Measurements from ENCODE around the gene LCMT1. TPM values are rescaled to one million over a fixed set of nuclear protein-coding genes. Genes with fewer than 3 reads are reported as not detected.

Gene LCMT1
- total RNA-seq, 3 donors from 2014 or later (not counting 1 experiment from before 2014, with no cell fraction given): 28.8 to 49.5 (median 43.0) TPM

DNA sequence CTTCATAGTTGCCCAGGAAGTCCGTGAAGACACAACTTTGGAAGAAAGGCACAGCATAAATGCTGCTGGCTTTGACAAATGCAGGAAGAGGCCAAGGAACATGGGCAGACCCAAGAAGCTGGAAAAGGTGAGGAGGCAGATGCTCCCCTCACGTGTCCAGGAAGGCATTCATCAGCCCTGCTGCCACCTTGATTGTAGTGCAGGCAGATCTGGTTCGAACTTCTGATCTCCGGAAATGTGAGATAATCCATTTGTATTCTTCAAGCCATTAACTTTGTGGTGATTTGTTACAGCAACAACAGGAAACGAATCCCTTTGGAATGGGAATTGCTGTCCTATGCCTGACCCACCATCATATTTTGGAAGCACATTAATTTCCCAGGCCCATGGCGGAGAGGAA is 28.5 kb upstream of the LCMT1 start:
- ATAC-seq: no peak
- no peaks in the 10 kb centered on the region for H3K9me3 Mint-ChIP-seq
- 83% methylated on average over 6 of the region's 6 CpGs for WGBS (ENCODE audit: insufficient coverage)

DNA sequence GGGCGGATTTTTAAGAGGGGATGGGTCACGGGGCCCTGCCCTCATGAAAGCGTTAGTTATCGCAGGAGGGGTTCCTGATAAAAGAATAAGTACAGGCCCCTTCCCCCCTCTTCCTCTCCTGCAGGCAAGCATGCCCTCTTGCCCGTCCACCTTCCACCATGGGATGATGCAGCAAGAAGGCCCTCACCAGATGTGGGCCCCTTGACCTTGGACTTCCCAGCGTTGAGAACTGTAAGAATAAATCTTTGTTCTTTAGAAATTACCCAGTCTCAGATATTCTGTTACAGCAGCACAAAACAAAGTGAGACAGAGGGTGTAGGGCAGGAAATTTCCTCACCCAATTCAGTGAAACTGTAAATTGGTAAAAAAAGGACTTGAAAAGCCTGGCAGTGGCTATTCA is 27.8 kb upstream of the LCMT1 start:
- 95% methylated on average over 5 of the region's 6 CpGs for WGBS (ENCODE audit: insufficient coverage)

More for the DNA sequence above, 28.5 kb upstream of the LCMT1 start:
- Histone ChIP-seq H3K27ac (ENCODE audit: low read length) (no peak overlapping the region), H3K9me3 (ENCODE audit: control insufficient read depth, insufficient read depth, low read length) (no peaks in the 10 kb centered on the region), H3K4me3 (ENCODE audit: low read length) (no peak overlapping the region), H3K36me3 (ENCODE audit: control insufficient read depth, insufficient read depth, low read length) (peaks cover 2% of the 10 kb centered on the region), H3K4me1 (ENCODE audit: control insufficient read depth, insufficient read depth, low read length) (no peaks in the 10 kb centered on the region), H3K27me3 (ENCODE audit: control insufficient read depth, insufficient read depth, low read length) (no peaks in the 10 kb centered on the region)
- TF ChIP-seq, protein P1, sequence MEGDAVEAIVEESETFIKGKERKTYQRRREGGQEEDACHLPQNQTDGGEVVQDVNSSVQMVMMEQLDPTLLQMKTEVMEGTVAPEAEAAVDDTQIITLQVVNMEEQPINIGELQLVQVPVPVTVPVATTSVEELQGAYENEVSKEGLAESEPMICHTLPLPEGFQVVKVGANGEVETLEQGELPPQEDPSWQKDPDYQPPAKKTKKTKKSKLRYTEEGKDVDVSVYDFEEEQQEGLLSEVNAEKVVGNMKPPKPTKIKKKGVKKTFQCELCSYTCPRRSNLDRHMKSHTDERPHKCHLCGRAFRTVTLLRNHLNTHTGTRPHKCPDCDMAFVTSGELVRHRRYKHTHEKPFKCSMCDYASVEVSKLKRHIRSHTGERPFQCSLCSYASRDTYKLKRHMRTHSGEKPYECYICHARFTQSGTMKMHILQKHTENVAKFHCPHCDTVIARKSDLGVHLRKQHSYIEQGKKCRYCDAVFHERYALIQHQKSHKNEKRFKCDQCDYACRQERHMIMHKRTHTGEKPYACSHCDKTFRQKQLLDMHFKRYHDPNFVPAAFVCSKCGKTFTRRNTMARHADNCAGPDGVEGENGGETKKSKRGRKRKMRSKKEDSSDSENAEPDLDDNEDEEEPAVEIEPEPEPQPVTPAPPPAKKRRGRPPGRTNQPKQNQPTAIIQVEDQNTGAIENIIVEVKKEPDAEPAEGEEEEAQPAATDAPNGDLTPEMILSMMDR (IDR thresholded peaks at IDR 0.05): no peak
- intact Hi-C loops (cut with micrococcal nuclease): no loop called here
- H3K4me1 Mint-ChIP-seq: no peaks in the 10 kb centered on the region
- H3K36me3 Mint-ChIP-seq: no peaks in the 10 kb centered on the region
- H3K27ac Mint-ChIP-seq: no peak overlapping the region
- no peaks in the 10 kb centered on the region for H3K27me3 Mint-ChIP-seq (ENCODE audit: low read depth in 2 of 2)
- no peak overlapping the region for H3K4me3 Mint-ChIP-seq
- no peak for DNase-seq

DNA sequence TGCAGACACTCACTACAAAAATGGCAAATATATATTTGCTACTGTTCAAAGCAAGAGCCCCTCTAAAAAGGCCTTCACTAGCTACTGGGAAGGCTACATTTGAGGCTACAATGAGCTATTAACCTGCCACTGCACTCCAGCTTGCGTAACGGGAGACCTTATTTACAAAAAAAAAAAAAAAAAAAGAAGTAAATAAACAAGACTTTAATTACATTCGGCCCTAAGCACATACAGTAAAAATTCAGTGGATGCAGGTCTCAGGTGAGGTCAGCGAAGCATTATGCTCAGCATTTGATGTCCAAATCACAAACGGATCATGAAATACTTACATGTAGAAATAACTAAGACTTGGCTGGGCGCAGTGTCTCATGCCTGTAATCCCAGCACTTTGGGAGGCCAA is 26.7 kb upstream of the LCMT1 start:
- H3K36me3 Mint-ChIP-seq: no peaks in the 10 kb centered on the region
- H3K4me1 ChIP-seq (ENCODE audit: control insufficient read depth, insufficient read depth, low read length): no peaks in the 10 kb centered on the region
- 80% methylated on average over 6 of the region's 6 CpGs for WGBS (ENCODE audit: insufficient coverage)
- no peak overlapping the region for H3K4me3 ChIP-seq (ENCODE audit: low read length)
- no peaks in the 10 kb centered on the region for H3K27me3 Mint-ChIP-seq (ENCODE audit: low read depth in 2 of 2)
- no peaks in the 10 kb centered on the region for H3K9me3 Mint-ChIP-seq
- H3K27ac ChIP-seq (ENCODE audit: low read length): no peak overlapping the region
- H3K36me3 ChIP-seq (ENCODE audit: control insufficient read depth, insufficient read depth, low read length): peaks cover 2% of the 10 kb centered on the region
- H3K27ac Mint-ChIP-seq: no peak overlapping the region
- no peaks in the 10 kb centered on the region for H3K9me3 ChIP-seq (ENCODE audit: control insufficient read depth, insufficient read depth, low read length)
- DNase-seq (no peak), ATAC-seq (no peak)
- no peak overlapping the region for H3K4me3 Mint-ChIP-seq
- TF ChIP-seq, protein P1 (IDR thresholded peaks at IDR 0.05): no peak
- H3K4me1 Mint-ChIP-seq: no peaks in the 10 kb centered on the region
- no peaks in the 10 kb centered on the region for H3K27me3 ChIP-seq (ENCODE audit: control insufficient read depth, insufficient read depth, low read length)
- intact Hi-C loops (cut with micrococcal nuclease): no loop called here

More for the DNA sequence above, 27.8 kb upstream of the LCMT1 start:
- no peaks in the 10 kb centered on the region for H3K9me3 Mint-ChIP-seq
- H3K4me1 Mint-ChIP-seq: no peaks in the 10 kb centered on the region
- Histone ChIP-seq H3K27ac (ENCODE audit: low read length) (no peak overlapping the region), H3K4me3 (ENCODE audit: low read length) (no peak overlapping the region), H3K9me3 (ENCODE audit: control insufficient read depth, insufficient read depth, low read length) (no peaks in the 10 kb centered on the region), H3K4me1 (ENCODE audit: control insufficient read depth, insufficient read depth, low read length) (no peaks in the 10 kb centered on the region), H3K27me3 (ENCODE audit: control insufficient read depth, insufficient read depth, low read length) (no peaks in the 10 kb centered on the region), H3K36me3 (ENCODE audit: control insufficient read depth, insufficient read depth, low read length) (peaks cover 2% of the 10 kb centered on the region)
- no peak overlapping the region for H3K4me3 Mint-ChIP-seq
- intact Hi-C loops (cut with micrococcal nuclease): no loop called here
- ATAC-seq: no peak
- no peaks in the 10 kb centered on the region for H3K27me3 Mint-ChIP-seq (ENCODE audit: low read depth in 2 of 2)
- no peaks in the 10 kb centered on the region for H3K36me3 Mint-ChIP-seq
- no peak for DNase-seq
- TF ChIP-seq, protein P1 (IDR thresholded peaks at IDR 0.05): no peak
- no peak overlapping the region for H3K27ac Mint-ChIP-seq

DNA sequence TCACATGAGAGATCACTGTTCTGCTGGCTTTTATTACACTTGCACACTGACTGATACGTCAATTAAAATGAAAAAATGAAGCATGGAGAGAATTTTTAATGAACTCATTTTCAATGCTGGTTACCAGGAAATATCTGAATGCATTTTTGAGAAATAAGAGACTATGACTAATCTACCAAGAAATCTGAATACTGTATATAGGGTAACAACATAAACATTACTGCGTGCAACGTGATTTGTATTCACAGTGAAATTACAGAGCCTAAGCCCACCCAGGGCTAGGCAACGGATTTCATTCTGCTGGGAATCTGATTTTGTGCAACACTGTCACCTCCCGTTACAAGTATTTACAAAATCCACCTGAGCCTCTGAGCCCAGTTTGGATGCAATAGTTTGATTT is 23.8 kb upstream of the LCMT1 start:
- Histone ChIP-seq H3K4me1 (ENCODE audit: control insufficient read depth, insufficient read depth, low read length) (no peaks in the 10 kb centered on the region), H3K36me3 (ENCODE audit: control insufficient read depth, insufficient read depth, low read length) (peaks cover 2% of the 10 kb centered on the region), H3K9me3 (ENCODE audit: control insufficient read depth, insufficient read depth, low read length) (no peaks in the 10 kb centered on the region), H3K4me3 (ENCODE audit: low read length) (no peak overlapping the region), H3K27ac (ENCODE audit: low read length) (no peak overlapping the region), H3K27me3 (ENCODE audit: control insufficient read depth, insufficient read depth, low read length) (no peaks in the 10 kb centered on the region)
- H3K9me3 Mint-ChIP-seq: no peaks in the 10 kb centered on the region
- no peak overlapping the region for H3K27ac Mint-ChIP-seq
- no peaks in the 10 kb centered on the region for H3K4me1 Mint-ChIP-seq
- ATAC-seq: no peak
- TF ChIP-seq, protein P1 (IDR thresholded peaks at IDR 0.05): no peak
- 50% methylated on average over 2 of the region's 5 CpGs for WGBS (ENCODE audit: insufficient coverage)
- H3K4me3 Mint-ChIP-seq: no peak overlapping the region
- no peaks in the 10 kb centered on the region for H3K27me3 Mint-ChIP-seq (ENCODE audit: low read depth in 2 of 2)
- H3K36me3 Mint-ChIP-seq: no peaks in the 10 kb centered on the region
- intact Hi-C loops (cut with micrococcal nuclease): no loop called here
- no peak for DNase-seq
